ENCODE measurements around the gene AOAH.

AOAH gene

GRCh38 chr7:36546331-36546730 is 178.0 kb downstream of the AOAH start:
- no peak for TF ChIP-seq CTCF (conservative IDR thresholded peaks at IDR 0.05; ENCODE audit: control insufficient read depth, insufficient read depth, low read depth, low read length)
- no peak overlapping the region for H3K4me3 ChIP-seq (ENCODE audit: control insufficient read depth, low read depth, low read length)

GRCh38 chr7:36545291-36545690 is 179.0 kb downstream of the AOAH start:
- DNase-seq (ENCODE audit: low read depth), result no peak
- no peak overlapping the region for H3K4me3 ChIP-seq (ENCODE audit: control insufficient read depth, low read depth, low read length)
- no peak for TF ChIP-seq CTCF (conservative IDR thresholded peaks at IDR 0.05; ENCODE audit: control insufficient read depth, insufficient read depth, low read depth, low read length)

More at GRCh38 chr7:36546331-36546730, 178.0 kb downstream of the AOAH start:
- no peak for DNase-seq (ENCODE audit: low read depth)

- DNase-seq (ENCODE audit: low read depth), result no peak
- no peak for TF ChIP-seq CTCF (conservative IDR thresholded peaks at IDR 0.05; ENCODE audit: control insufficient read depth, insufficient read depth, low read depth, low read length)
- H3K4me3 ChIP-seq (ENCODE audit: control insufficient read depth, low read depth, low read length), result no peak overlapping the region
Measured at GRCh38 chr7:36538126-36538525, 186.2 kb downstream of the AOAH start.

GRCh38 chr7:36535866-36536664 is 188.2 kb downstream of the AOAH start:
- DNase-seq (ENCODE audit: low read depth), result peak; percentile 22
- no peak for TF ChIP-seq CTCF (conservative IDR thresholded peaks at IDR 0.05; ENCODE audit: control insufficient read depth, insufficient read depth, low read depth, low read length)

GRCh38 chr7:36533717-36534116 is 190.6 kb downstream of the AOAH start:
- no peak for DNase-seq (ENCODE audit: low read depth)
- TF ChIP-seq CTCF (conservative IDR thresholded peaks at IDR 0.05; ENCODE audit: control insufficient read depth, insufficient read depth, low read depth, low read length), result no peak
- no peak overlapping the region for H3K4me3 ChIP-seq (ENCODE audit: control insufficient read depth, low read depth, low read length)

More at GRCh38 chr7:36535866-36536664, 188.2 kb downstream of the AOAH start:
- no peak overlapping the region for H3K4me3 ChIP-seq (ENCODE audit: control insufficient read depth, low read depth, low read length)

- no peak for DNase-seq (ENCODE audit: low read depth)
- no peak overlapping the region for H3K4me3 ChIP-seq (ENCODE audit: control insufficient read depth, low read depth, low read length)
- TF ChIP-seq CTCF (conservative IDR thresholded peaks at IDR 0.05; ENCODE audit: control insufficient read depth, insufficient read depth, low read depth, low read length), result no peak
Measured at GRCh38 chr7:36532981-36533499, 191.3 kb downstream of the AOAH start.

All from fibroblast of mammary gland (primary cell).